Activated gamma-delta T cell treated with anti-CD3 and anti-CD28 coated beads, Interleukin-2, amount 50 U/mL, for 16 hours (primary cell): ENCODE measurements around the gene EVX1.

Experiments used
- DNase-seq: peaks from one replicate; pipeline ENCODE4 v3.0.0-alpha.2; 2020; ENCODE audit warnings: low read depth

Gene EVX1

DNA sequence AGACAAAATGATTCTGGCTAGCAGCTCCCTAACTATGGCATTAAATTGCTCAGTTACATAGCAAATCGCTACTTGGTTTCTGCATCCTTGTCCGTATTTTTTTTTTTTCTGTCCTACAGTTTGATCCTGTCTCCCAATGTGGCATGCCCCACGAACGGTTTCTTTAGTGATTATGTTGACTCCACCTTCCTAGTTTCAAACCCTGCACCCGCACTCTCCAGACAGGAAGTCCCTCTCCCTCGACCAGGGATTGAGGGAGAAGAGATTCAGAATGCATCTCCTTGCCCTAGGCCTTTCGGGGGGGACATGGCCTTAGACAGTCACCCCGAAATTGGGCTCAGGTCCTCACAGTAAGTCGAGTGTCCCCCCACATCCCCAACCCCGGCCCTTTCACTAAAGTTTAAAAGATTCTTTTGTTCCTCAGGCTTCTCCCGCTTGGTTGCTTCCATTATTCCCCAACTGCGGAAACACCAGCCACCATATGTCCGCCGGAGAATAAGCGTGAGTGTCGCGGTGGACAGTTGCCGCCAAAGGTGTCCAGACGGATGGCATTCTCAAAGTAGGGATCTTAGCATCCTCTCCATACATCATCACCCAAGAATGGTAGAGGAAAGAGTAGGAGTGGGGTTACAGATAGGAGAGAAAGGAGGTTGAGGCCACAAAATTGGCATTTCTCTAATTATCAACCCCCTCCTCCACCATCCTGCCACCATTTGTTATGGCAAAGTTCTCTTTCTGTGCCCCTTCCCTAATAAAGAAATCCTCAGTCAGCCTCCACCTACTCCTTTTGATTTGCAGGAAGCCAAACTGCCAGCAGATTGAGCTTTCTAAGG lies 7.3 kb downstream of the EVX1 start:
- no peak for DNase-seq

GRCh38 chr7:27250557-27251070 lies 8.0 kb downstream of the EVX1 start:
- no peak for DNase-seq

DNA sequence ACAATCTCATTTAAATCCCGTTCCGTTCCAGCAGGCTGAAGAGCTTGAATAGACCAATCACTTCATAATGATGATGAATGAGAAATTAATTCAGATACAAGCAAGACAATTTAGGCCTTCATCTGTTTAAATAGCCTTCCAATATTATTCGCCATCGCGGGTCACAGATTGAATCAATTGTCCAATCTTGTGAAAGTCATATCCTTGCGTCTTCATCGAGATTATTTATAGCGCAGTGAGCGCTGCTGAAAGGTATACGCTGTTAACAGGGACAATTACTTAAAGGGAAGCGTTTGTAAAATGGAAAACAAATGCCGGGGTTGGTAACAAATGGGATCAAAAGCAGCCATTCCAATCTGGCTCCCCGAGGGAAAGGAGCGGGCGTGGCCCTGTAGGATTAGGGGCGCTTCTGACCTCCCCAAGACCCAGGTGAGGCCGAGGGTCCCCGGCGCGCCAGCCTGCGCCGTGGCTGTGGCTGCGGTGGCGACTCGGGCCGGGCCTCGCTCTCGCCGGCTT lies 8.6 kb downstream of the EVX1 start:
- no peak for DNase-seq

GRCh38 chr7:27251652-27252590 lies 9.3 kb downstream of the EVX1 start:
- DNase-seq = no peak

- DNase-seq = no peak
These were observed 12.0 kb downstream of the EVX1 start for GRCh38 chr7:27254625-27255024.

GRCh38 chr7:27260211-27260610 lies 17.6 kb downstream of the EVX1 start:
- DNase-seq = no peak

- no peak for DNase-seq
These were observed 19.5 kb downstream of the EVX1 start for GRCh38 chr7:27262121-27262520.

- DNase-seq = no peak
These were observed 21.2 kb downstream of the EVX1 start for GRCh38 chr7:27263781-27264180.

GRCh38 chr7:27269455-27269854 lies 26.9 kb downstream of the EVX1 start:
- DNase-seq = no peak

- DNase-seq = no peak
These were observed 28.8 kb downstream of the EVX1 start for GRCh38 chr7:27271384-27271783.

GRCh38 chr7:27277628-27278027 lies 35.0 kb downstream of the EVX1 start:
- DNase-seq = no peak

GRCh38 chr7:27283558-27283957 lies 41.0 kb downstream of the EVX1 start:
- no peak for DNase-seq

GRCh38 chr7:27295236-27295635 lies 52.6 kb downstream of the EVX1 start:
- DNase-seq = no peak

- DNase-seq = no peak
These were observed 54.8 kb downstream of the EVX1 start for GRCh38 chr7:27297356-27297755.
